A375 (cell line): Measurements from ENCODE around the gene ACE. TPM values are rescaled to one million over a fixed set of nuclear protein-coding genes. Genes with fewer than 3 reads are reported as not detected.

ENCODE experiments used
- total RNA-seq: library from RNA; depleted of rRNA; stranded (reverse); fragments of >200 nt; shearing (Covaris generic); gene quantifications from 2 replicates; pipeline ENCODE4 v1.2.3, GENCODE V29; 2014; rRNA removed

Gene ACE
- total RNA-seq = 2.5 and 2.6 TPM in 2 replicates

GRCh38 chr17:63476854-63477479 is at the start of gene ACE:
ACE (plus strand) TSS chr17:63477061; CDS start chr17:63477095, 34 bp downstream.

GRCh38 chr17:63445954-63446752 is 30.7 kb upstream of the ACE start, which contains the start of gene CYB561:
CYB561 (minus strand) TSS chr17:63446306; CDS start chr17:63437547, 8,759 bp downstream.

GRCh38 chr17:63523253-63523855 is 46.5 kb downstream of the ACE start, which contains the start of gene KCNH6:
KCNH6 (plus strand) TSS chr17:63523358; CDS start chr17:63523414, 56 bp downstream.

Other genes with a start within 250 kb of the ACE start
- gene CYB561, start 30.8 kb upstream of the ACE start, total RNA-seq = 28.0 and 34.9 TPM in 2 replicates
- gene KCNH6, start 46.3 kb downstream of the ACE start, total RNA-seq = not detected in 2 replicates
- 25.4 and 27.5 TPM in 2 replicates for gene DCAF7, start 73.4 kb downstream of the ACE start, total RNA-seq
- 30.1 and 30.6 TPM in 2 replicates for gene TACO1, start 123.8 kb downstream of the ACE start, total RNA-seq
- 19.0 and 22.9 TPM in 2 replicates for gene MAP3K3, start 145.4 kb downstream of the ACE start, total RNA-seq
- 20.9 and 23.7 TPM in 2 replicates for gene LIMD2, start 223.1 kb downstream of the ACE start, total RNA-seq